GM19035 (cell line): ENCODE results near the gene NHSL1.

ENCODE experiments used
- ATAC-seq: cut with Tn5 transposase; IDR thresholded peaks from one replicate; pipeline ENCODE4 v1.9.1; 2021; ENCODE audit not compliant: unreplicated experiment

Gene NHSL1, protein sequence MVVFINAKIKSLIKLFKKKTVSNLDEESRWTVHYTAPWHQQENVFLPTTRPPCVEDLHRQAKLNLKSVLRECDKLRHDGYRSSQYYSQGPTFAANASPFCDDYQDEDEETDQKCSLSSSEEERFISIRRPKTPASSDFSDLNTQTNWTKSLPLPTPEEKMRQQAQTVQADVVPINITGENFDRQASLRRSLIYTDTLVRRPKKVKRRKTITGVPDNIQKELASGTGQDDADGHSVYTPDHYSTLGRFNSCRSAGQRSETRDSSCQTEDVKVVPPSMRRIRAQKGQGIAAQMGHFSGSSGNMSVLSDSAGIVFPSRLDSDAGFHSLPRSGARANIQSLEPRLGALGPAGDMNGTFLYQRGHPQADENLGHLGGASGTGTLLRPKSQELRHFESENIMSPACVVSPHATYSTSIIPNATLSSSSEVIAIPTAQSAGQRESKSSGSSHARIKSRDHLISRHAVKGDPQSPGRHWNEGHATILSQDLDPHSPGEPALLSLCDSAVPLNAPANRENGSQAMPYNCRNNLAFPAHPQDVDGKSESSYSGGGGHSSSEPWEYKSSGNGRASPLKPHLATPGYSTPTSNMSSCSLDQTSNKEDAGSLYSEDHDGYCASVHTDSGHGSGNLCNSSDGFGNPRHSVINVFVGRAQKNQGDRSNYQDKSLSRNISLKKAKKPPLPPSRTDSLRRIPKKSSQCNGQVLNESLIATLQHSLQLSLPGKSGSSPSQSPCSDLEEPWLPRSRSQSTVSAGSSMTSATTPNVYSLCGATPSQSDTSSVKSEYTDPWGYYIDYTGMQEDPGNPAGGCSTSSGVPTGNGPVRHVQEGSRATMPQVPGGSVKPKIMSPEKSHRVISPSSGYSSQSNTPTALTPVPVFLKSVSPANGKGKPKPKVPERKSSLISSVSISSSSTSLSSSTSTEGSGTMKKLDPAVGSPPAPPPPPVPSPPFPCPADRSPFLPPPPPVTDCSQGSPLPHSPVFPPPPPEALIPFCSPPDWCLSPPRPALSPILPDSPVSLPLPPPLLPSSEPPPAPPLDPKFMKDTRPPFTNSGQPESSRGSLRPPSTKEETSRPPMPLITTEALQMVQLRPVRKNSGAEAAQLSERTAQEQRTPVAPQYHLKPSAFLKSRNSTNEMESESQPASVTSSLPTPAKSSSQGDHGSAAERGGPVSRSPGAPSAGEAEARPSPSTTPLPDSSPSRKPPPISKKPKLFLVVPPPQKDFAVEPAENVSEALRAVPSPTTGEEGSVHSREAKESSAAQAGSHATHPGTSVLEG (N-terminal part only)

DNA sequence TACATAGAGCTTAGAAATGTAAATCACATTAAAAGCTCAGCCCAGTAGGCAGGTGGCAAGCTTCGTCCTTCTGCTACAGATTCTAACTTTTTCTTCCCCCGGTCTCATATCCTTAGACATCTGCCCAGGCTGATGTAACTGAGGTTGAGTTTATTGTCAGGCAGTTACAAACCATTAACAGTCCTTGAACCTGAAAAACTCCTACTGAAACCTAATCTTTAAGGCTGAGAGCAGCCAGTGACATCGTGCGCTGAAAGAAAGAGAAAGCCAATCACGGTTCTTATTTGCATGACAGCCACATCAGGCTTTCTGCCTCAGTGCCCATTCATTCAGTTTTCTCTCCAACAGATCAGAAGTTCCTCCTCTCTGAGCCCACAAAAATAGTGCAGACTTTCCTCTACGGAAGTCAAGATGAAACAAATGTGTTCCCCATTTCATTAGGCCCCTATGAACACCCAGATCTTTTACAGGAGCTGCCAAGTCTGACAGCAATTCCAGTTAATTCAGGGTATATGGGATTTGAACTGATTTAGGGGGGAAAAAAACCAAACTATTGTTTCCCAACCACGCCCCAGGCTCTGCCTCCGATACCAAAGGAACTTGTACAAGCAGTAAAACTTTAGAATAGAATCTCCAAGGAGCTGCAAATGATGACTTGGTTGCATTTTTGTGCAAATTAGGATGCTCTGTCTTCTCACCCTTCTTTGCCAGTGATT lies at the start of gene NHSL1:
Gene NHSL1, minus strand, starts transcription at position 192 of the 716 bp plus-strand sequence. CDS start 204 bp downstream, outside the sequence.
- ATAC-seq, result peak; percentile 85

- no peak for ATAC-seq
Observed at GRCh38 chr6:138546733-138547185, 47.5 kb upstream of the NHSL1 start.

DNA sequence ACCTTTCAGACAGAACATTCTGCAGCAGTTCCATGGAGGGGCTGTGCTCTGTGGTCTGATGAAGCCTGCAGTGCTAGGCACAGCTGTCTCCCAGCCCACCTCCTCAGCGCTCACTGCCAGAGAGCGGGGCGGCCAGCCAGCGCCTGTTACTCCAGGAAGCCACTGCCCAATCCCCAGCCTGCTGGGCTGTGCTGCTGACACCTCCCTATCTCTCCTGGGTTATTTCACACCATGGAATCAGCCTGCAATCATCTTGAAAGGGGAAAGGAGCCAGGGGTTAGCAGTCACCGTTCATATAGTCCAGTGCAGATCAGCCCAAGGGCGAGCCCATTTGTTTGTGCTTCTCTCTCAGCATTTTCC lies 46.3 kb upstream of the NHSL1 start:
- ATAC-seq, result no peak

GRCh38 chr6:138544501-138544900 lies 45.2 kb upstream of the NHSL1 start:
- ATAC-seq, result no peak

- ATAC-seq, result no peak
Observed at GRCh38 chr6:138543657-138544056, 44.4 kb upstream of the NHSL1 start.

DNA sequence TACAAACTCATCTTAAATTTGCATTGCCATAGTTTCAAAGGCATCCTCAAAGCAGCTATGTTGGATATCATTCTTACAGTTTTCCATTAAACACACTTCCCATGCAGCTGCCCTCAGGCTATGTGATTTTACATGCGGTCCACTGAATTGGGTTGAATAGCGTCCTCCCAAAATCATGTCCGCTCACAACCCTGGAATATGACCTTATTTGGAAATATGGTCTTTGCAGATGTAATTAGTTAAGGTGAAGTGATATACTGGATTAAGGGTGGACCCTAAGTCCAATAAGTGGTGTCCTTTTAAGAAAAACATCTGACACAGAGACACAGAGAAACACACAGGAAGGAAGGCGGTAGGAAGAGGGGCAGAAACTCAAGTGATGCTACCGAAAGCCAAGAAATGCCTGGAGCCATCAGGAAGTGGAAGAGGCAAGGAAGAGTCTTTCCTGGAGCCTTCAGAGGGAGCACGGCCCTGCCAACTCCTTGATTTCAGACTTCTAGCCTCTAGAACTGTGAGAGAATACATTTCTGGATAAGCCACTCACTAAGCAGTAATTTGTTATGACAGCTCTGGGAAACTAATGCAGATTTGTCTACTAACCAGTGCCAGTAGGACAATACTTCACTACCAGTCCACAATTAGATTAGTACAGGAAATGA lies 42.7 kb upstream of the NHSL1 start:
- ATAC-seq, result no peak

DNA sequence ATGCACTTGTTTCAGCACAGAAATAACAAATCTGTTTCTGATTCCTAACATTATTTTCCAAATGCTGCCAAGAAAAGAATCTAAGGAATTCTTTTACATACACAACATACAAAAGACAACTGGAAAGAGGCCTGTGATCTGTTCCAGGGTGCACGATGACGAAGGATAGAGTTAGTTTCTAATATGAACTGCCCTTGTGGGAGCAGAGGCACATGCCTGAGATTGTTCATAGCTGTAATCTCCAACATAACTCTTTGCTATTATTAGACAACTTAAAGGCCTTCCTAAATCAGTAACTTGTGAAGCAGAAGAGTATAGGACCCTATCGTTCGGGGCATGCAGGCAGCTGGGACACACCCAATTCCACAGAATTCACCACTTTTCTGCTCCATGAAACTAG lies 41.2 kb upstream of the NHSL1 start:
- ATAC-seq, result no peak

DNA sequence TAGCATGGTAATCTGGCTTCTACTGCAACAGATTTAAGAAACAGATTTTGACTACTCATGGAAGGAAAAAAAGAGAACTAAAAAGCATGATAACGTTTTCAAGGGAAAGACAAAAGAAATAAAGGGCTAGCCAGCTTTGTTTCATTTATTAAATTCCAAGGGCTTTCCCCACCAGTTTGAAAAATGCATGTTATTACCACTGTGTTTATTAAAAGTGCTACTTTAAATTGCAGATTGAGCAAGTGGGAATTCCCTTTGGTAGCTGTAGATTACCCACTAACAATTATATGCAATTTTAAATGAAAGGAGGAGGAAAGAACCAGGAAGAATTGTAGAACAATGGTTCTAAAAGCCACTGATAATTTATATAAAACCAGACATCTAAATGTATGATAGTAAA lies 40.6 kb upstream of the NHSL1 start:
- no peak for ATAC-seq

- no peak for ATAC-seq
Observed at GRCh38 chr6:138538390-138539031, 39.2 kb upstream of the NHSL1 start.

DNA sequence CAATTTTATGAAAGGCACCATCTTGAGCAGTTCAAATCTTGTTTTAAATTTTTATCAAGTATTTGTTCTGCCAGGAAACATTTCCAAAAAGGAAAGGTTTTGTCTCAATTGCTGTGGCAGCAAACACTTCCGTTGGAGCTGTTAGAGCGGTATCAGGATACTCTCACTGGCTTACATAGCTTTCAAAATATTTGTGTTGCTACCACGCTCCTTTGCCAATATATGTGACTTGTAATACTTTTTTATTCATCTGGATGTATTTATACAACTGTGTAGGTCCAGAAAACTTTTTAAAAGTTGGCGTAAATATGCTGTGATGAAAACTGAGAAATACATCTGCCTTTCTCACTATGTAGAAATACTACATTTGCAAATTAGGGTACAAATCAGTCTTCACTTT lies 37.8 kb upstream of the NHSL1 start:
- ATAC-seq, result no peak

GRCh38 chr6:138535728-138536455 lies 36.6 kb upstream of the NHSL1 start:
- no peak for ATAC-seq

DNA sequence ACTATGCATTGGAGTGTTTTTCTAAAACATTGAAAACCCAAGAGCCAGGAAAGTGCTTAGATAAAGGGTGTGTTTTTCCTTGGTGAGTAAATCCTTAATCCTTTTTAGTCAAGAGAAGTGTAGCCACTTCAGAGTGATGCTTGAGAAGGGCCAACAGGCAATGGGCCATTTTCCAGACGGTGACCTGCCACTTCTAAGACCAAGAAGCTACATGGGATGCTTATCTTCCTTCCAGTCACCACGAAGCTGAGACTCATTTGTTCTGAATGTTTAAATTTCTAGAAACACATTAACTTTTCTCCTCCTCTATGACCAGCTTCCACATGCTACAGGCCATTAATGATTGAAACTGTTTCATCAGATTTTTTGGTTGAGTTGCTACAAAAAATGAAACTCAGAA lies 34.4 kb upstream of the NHSL1 start:
- ATAC-seq, result no peak

GRCh38 chr6:138531387-138531786 lies 32.1 kb upstream of the NHSL1 start:
- no peak for ATAC-seq

DNA sequence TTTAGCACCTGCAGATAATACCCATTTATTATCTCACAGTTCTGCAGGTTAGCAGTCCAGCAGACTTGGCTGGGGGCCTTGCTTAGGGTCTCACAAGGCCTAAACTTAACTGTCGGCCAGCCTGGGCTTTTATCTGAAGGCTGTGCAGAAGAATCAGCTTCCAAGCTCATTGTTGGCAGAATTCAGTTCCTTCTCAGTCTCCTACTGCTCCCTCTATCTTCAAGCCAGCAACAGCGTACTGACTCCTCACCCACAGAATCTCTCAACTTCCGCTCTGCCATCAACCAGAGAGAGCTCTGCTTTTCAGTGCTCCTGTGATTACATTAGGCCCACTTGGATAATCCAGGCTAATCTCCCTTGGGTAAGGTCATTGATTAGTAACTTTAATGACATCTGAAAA lies 30.2 kb upstream of the NHSL1 start:
- ATAC-seq, result no peak

GRCh38 chr6:138528956-138529355 lies 29.7 kb upstream of the NHSL1 start:
- ATAC-seq, result no peak

GRCh38 chr6:138528137-138528536 lies 28.8 kb upstream of the NHSL1 start:
- no peak for ATAC-seq

- ATAC-seq, result no peak
Observed at GRCh38 chr6:138527411-138528088, 28.3 kb upstream of the NHSL1 start.

DNA sequence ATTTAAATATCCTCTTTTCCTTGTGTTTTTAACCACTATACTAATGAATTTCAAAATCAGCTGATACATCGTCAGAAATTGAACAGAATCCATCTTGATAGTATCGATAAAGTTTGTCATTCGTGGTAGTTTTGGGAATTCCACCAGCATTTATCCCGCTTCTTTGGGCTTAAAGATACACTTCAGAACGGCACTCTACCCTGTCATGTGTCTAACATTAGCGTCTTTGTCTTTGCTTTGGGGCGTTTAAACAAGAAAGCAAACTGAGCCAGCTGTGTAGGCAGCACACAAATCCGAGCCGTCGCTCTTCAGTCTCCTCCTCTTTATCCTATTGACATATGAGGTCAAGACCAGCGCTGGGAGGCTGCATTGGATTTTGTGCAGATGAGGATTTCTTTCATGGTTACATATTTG lies 27.5 kb upstream of the NHSL1 start:
- ATAC-seq, result no peak
